ENCODE results near the gene COMMD6.

Gene COMMD6

GRCh38 chr13:75489502-75490263 lies 48.0 kb downstream of the COMMD6 start:
- Histone ChIP-seq H3K36me3 (ENCODE audit: control insufficient read depth, low read length) (no peaks in the 10 kb centered on the region), H3K9me2 (replicated peaks; ENCODE audit: control insufficient read depth, low read length) (no peaks in the 10 kb centered on the region), H3K79me2 (ENCODE audit: control insufficient read depth, low read length) (no peaks in the 10 kb centered on the region), H3K4me1 (ENCODE audit: control insufficient read depth, low read length) (no peaks in the 10 kb centered on the region), H3K4me2 (ENCODE audit: low read length) (no peak overlapping the region), H4K20me1 (ENCODE audit: control insufficient read depth, insufficient read depth, low read depth, low read length) (no peaks in the 10 kb centered on the region), H3K27ac (ENCODE audit: low read depth, low read length) (no peak overlapping the region), H3F3A (ENCODE audit: control insufficient read depth, insufficient read depth) (no peaks in the 10 kb centered on the region), H3K9me3 (ENCODE audit: control insufficient read depth, insufficient read depth, low read length) (no peaks in the 10 kb centered on the region), H3K27me3 (ENCODE audit: control insufficient read depth, low read length) (no peaks in the 10 kb centered on the region), H3K4me3 (ENCODE audit: low read length) (no peak overlapping the region)
- no peak for TF ChIP-seq CTCF (IDR thresholded peaks at IDR 0.05; ENCODE audit: low read depth, low read length, poor library complexity, severe bottlenecking)
- no peak for TF ChIP-seq EZH2phosphoT487 (IDR thresholded peaks at IDR 0.05; ENCODE audit: borderline replicate concordance, low read length)

GRCh38 chr13:75486146-75487062 lies 51.2 kb downstream of the COMMD6 start:
- Histone ChIP-seq H3K27ac (ENCODE audit: low read depth, low read length) (no peak overlapping the region), H3K4me3 (ENCODE audit: low read length) (no peak overlapping the region), H3K4me2 (ENCODE audit: low read length) (no peak overlapping the region), H3K79me2 (ENCODE audit: control insufficient read depth, low read length) (peaks cover 16% of the 10 kb centered on the region), H3K36me3 (ENCODE audit: control insufficient read depth, low read length) (peaks cover 5% of the 10 kb centered on the region; the same call in 1 of the 2 replicates), H3K9me2 (replicated peaks; ENCODE audit: control insufficient read depth, low read length) (no peaks in the 10 kb centered on the region), H3F3A (ENCODE audit: control insufficient read depth, insufficient read depth) (peaks cover 3% of the 10 kb centered on the region; the same call in 1 of the 2 replicates), H3K4me1 (ENCODE audit: control insufficient read depth, low read length) (peaks cover 10% of the 10 kb centered on the region), H3K27me3 (ENCODE audit: control insufficient read depth, low read length) (no peaks in the 10 kb centered on the region), H4K20me1 (ENCODE audit: control insufficient read depth, insufficient read depth, low read depth, low read length) (no peaks in the 10 kb centered on the region), H3K9me3 (ENCODE audit: control insufficient read depth, insufficient read depth, low read length) (no peaks in the 10 kb centered on the region)
- TF ChIP-seq EZH2phosphoT487 (IDR thresholded peaks at IDR 0.05; ENCODE audit: borderline replicate concordance, low read length) (no peak), CTCF (IDR thresholded peaks at IDR 0.05; ENCODE audit: low read depth, low read length, poor library complexity, severe bottlenecking) (no peak)

GRCh38 chr13:75485286-75486062 lies 52.2 kb downstream of the COMMD6 start:
- Histone ChIP-seq H3K4me1 (ENCODE audit: control insufficient read depth, low read length) (peaks cover 10% of the 10 kb centered on the region), H4K20me1 (ENCODE audit: control insufficient read depth, insufficient read depth, low read depth, low read length) (no peaks in the 10 kb centered on the region), H3F3A (ENCODE audit: control insufficient read depth, insufficient read depth) (peaks cover 3% of the 10 kb centered on the region; the same call in 1 of the 2 replicates), H3K4me3 (ENCODE audit: low read length) (no peak overlapping the region), H3K9me3 (ENCODE audit: control insufficient read depth, insufficient read depth, low read length) (no peaks in the 10 kb centered on the region), H3K27ac (ENCODE audit: low read depth, low read length) (no peak overlapping the region), H3K36me3 (ENCODE audit: control insufficient read depth, low read length) (peaks cover 7% of the 10 kb centered on the region), H3K4me2 (ENCODE audit: low read length) (no peak overlapping the region), H3K27me3 (ENCODE audit: control insufficient read depth, low read length) (no peaks in the 10 kb centered on the region), H3K79me2 (ENCODE audit: control insufficient read depth, low read length) (peaks cover 25% of the 10 kb centered on the region), H3K9me2 (replicated peaks; ENCODE audit: control insufficient read depth, low read length) (no peaks in the 10 kb centered on the region)
- TF ChIP-seq EZH2phosphoT487 (IDR thresholded peaks at IDR 0.05; ENCODE audit: borderline replicate concordance, low read length) (no peak), CTCF (IDR thresholded peaks at IDR 0.05; ENCODE audit: low read depth, low read length, poor library complexity, severe bottlenecking) (no peak)
